Panc1 (cell line): ENCODE measurements around the gene PDZD8.

Experiments used
- CTCF ChIP-seq: fragments of 450-650 bp; IDR thresholded peaks from 2 replicates; pipeline ENCODE4 v1.5.1; 2017; ENCODE audit warnings: mild to moderate bottlenecking
- POLR2AphosphoS5 ChIP-seq: IDR thresholded peaks from 2 replicates; pipeline ENCODE4 v1.6.1; 2012; ENCODE audit warnings: mild to moderate bottlenecking, low read depth, low read length, moderate library complexity
- REST ChIP-seq, 2 experiments: IDR thresholded peaks; 2 replicates each; pipeline ENCODE4 v1.6.1; 2011 to 2012; ENCODE audit warnings: low read depth in 2 of 2, control low read depth in 1 of 2, low read length in 1 of 2, mild to moderate bottlenecking in 1 of 2, moderate library complexity in 1 of 2; ENCODE audit not compliant: insufficient read depth in 1 of 2
- SIN3A ChIP-seq: IDR thresholded peaks from 2 replicates; pipeline ENCODE4 v1.6.1; 2012; ENCODE audit warnings: low read depth, mild to moderate bottlenecking, low read length, moderate library complexity, borderline replicate concordance; ENCODE audit not compliant: insufficient read depth
- TCF7L2 ChIP-seq: IDR thresholded peaks from 2 replicates; pipeline ENCODE4 v1.6.1; 2011; ENCODE audit warnings: mild to moderate bottlenecking, low read depth, low read length, inconsistent platforms

- no peak for TF ChIP-seq CTCF
- TF ChIP-seq POLR2AphosphoS5 = no peak
- no peak for TF ChIP-seq TCF7L2
- no peak for TF ChIP-seq REST (IDR thresholded peaks at IDR 0.05; ENCODE audit: insufficient read depth in 1 of 2, low read depth in 2 of 2, low read length in 1 of 2)
- no peak for TF ChIP-seq SIN3A
Observed at GRCh38 chr10:117311261-117311660, 64.0 kb downstream of the PDZD8 start.
